Cerebellar nuclear complex (tissue), 1 donor: ENCODE results near the gene SLC37A2.

Experiments used
- DNase-seq, 2 experiments: peaks; one replicate each; lab custom pipeline; 2025; lab: John Stamatoyannopoulos, UW

SLC37A2 gene

DNA sequence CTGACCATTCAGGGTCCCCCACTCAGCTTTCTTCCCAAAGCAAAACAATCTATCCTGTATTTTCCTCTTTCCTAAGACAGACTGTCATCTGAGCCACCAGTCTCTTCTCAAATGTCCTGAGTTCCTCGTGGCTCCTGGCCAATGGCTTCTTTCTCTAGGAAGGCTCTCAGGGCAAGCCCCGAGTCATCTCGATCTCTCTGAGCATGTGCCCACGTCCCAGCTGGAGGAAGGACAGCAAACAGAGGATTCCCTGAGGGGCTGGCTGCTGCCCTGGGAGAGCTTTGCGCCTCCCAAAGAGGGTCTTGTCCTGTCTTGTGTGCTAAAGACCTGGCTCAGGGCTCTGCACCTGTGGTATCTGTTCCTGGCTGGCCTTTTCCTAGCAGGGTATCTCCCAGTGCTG lies 8.3 kb downstream of the SLC37A2 start:
- DNase-seq = no peak

- no peak for DNase-seq
Measured at GRCh38 chr11:125071846-125072217, 8.7 kb downstream of the SLC37A2 start.

GRCh38 chr11:125072218-125072960 lies 9.3 kb downstream of the SLC37A2 start:
- DNase-seq = no peak

DNA sequence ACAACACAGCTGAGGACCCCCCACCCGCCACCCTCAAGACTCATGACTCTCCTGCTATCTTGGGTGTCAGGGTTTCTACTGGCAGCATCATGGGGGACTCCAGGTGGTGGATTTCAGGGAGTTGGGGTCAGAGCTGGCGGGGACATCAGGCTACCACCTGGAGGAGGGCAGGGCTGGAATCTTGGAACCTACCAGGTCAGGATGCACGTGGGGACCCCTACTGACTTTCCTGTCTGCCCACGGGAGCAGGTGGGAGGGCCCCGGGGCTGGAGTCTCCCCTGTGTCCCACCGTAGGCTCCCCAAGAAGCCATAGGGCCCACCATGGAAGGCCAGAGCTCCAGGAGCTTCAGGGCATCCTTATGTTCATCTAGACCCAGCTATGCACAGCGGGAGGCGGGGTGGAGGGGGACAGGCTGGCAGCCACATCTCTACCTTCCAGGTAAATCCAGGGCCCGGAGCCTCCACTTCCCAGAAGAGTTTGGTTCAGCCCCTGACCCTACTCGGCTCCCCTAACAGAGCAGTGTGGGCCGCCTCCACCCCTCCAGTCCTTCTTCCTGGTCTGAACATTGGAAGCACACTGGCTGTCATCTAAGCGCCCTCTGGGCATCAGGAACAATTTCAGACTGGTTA lies 10.0 kb downstream of the SLC37A2 start:
- DNase-seq = no peak

DNA sequence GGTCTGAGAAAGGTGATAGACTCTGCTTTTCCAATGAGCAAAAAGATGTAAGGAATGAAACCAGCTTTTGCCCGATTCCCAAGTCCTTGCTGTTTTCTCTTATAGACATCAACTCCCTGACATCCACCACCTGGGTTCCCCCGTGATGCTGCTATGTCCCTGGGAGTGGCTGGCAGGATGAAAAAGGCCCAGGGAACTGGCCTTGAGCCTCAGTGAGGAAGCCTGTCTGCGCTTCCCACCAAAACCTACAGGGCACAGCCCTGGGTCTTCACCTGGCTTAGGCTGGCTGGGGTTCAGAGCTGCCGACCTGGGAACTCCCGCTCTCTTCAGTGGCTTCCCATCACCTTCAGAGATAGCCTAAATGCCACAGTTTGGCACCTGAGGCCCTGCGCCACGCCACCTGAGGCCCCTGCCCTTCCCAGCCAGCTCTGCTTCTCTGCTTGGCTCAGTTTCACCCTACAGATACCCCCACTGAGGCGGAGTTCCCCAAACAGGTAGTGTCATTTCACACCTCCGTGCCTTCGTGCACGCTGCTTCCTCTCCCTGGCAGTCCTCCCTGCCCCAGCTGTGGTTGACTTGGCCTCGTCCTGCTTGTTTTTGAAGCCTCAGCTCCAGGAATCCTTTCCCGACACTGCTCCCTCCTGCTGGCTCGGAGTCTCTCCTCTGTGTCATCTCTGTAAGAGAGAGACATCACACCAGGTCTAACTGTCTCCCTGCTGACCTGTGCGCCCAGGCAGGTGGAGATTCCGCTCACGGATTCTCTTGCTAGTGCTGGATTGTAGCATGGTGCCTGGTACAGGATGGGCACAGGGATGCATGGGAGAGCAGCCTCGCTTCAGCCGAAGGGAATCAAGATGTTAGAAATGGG lies 10.7 kb downstream of the SLC37A2 start:
- DNase-seq = no peak

DNA sequence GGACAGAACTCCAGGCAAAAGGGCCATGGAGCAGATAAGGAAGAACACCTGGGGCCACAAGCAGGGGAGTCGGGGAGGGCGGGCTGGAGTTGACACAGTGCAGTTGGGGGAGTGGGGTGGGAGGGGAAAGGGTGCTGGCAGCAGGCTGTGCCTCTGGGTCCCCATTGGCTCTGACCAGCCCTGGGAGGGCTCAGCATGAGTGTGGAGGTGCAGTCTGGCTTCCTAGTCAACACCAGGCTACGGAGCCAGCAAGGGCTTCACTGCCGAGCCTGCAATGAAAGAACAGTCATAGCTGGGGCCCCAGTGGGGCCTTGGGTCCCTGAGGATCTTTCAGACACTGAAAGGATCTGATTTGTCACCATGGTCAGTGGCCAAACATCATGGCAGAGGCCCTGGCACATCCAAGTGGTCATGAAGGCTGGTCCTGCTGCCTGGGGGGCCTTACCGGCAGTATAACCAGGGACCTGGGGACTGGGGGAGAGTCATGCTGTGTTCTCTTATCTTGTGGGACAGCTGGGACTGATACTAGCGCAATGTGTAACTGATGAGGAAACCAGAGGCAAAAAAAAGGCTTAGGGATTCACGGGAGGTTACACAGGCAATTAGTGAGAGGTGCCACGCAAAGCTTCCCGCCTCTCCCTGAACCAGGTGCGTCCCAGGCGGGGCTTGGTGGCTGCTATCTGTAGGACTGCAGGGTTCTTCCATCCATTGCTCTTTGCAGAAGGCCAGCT lies 11.6 kb downstream of the SLC37A2 start:
- no peak for DNase-seq

- no peak for DNase-seq
Measured at GRCh38 chr11:125075242-125075625, 12.1 kb downstream of the SLC37A2 start.

DNA sequence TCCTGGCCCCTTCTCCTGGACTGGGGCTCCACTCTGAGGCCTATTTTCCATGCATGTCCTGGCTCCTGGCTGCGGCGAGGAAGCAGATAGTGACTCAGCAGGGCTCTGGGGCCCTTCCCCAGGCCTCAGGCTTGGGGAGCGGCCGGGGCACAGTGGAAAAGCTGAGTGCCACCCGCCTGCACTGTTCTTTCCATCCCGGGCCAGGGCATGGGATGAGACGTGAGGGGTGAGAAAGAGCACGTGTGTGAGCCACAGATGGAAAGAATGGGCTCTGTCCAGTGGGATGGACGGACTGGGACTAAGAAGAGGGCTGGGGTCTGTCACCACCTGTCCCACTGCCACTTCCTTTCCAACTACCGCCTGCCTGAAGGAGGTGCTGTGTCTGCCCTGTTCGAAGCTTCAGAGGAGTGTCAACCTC lies 12.8 kb downstream of the SLC37A2 start:
- no peak for DNase-seq

DNA sequence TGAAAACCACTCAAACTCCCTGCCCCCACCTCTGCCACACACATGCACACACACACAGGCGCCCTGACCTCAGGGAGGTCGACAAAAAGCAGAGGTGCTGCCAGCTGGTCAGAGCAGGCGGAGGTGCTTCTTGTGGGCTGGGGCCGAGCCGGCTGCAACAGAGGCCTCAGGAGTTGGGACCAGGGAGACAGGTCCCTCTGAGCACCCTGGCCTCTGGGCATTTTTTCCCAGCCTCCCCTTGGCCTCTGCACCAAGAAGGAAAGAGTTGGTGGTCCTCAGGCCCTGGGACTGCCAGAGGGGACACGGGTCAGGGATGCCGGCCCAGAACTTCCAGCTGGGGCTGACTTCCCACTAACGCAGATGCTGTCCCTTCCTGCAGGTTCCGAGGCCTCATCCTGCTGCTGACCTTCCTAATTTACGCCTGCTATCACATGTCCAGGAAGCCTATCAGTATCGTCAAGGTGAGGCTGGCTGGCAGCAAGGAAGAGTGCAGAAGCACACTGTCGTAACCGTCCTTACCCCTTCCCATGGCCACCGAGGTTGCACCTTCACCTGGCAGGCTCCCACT lies 13.4 kb downstream of the SLC37A2 start:
- DNase-seq = no peak

DNA sequence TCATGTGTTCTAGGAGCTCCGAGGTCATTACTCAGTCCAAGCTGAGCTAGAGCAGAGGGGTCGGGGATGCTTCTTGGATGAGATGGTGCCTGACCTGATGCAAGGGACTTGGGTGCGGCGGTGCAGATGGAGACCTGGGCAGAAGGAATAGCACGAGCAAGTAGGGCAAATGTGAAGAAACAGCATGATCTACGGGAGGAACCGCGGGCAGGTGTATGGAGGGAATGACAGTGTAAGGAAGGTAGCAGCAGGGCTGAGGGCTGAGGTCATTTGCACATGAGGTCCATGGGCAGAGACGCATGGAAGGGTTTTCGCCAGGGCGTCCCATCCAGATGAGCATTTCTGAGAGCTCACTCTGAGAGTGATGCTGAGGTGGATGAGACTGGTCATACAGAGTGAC lies 14.9 kb downstream of the SLC37A2 start:
- no peak for DNase-seq

- DNase-seq = no peak
Measured at GRCh38 chr11:125078516-125079140, 15.5 kb downstream of the SLC37A2 start.

- DNase-seq = no peak
Measured at GRCh38 chr11:125079151-125079877, 16.2 kb downstream of the SLC37A2 start.

DNA sequence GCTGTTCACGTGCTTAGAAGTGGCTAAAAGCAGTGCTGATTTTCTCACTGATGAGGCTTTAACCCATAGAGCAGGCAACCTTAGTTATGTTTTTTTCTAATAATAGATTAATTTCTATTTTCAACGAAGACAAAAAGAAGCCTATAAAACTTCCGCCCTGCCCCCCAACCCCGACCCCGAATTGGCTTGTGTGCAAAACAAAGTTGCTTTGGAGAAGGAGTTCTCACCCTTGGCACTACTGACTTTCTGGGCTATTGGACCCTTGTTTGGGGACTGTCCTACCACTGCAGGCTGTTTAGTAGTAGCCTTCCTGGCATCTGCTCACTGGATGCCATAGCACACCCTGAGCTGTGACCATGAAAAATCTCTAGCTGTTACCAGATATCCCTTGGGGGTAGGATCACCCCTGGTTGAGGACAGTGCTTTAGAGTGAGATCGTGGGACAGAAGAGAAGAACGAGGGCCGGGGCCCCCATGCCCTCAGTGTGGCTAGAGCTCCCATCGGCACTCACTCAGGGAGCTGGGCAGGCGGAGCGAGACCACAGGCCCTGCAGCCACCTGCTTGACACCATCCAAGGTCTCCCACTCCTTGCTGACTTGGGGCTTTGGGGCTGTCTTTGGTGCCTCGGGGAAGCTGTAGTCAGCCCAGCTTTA lies 16.9 kb downstream of the SLC37A2 start:
- DNase-seq = no peak

DNA sequence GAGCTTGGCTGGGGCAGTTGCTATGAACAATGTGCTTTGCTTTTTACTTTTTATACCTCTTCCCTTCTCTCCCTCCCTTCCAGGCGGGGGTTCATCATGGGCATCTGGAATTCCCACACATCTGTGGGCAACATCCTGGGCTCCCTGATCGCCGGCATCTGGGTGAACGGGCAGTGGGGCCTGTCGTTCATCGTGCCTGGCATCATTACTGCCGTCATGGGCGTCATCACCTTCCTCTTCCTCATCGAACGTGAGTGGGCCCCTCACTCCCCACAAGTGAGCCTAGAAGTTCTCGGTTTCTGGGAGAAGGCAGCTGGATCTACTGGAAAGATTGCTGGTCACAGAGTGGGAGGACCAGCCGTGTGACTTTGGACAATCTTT lies 17.4 kb downstream of the SLC37A2 start:
- no peak for DNase-seq

- no peak for DNase-seq
Measured at GRCh38 chr11:125081098-125081798, 18.1 kb downstream of the SLC37A2 start.

DNA sequence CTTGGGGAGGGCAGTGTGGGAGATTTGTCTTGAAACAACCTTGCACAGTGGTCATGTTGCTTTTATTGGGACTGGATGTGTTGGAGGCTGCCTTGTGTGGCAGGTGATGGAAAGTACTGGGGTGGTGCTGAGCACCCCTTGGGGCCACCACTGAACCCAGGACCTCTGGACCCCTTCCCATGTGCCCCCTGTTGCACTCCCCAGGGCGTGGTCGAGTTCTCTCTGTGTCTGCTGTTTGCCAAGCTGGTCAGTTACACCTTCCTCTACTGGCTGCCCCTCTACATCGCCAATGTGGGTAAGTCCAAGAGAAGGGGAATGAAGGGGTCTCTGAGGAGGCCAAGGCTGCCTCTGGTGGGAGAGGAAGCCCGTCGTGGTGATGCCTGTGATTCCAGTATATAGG lies 18.9 kb downstream of the SLC37A2 start:
- DNase-seq = no peak

DNA sequence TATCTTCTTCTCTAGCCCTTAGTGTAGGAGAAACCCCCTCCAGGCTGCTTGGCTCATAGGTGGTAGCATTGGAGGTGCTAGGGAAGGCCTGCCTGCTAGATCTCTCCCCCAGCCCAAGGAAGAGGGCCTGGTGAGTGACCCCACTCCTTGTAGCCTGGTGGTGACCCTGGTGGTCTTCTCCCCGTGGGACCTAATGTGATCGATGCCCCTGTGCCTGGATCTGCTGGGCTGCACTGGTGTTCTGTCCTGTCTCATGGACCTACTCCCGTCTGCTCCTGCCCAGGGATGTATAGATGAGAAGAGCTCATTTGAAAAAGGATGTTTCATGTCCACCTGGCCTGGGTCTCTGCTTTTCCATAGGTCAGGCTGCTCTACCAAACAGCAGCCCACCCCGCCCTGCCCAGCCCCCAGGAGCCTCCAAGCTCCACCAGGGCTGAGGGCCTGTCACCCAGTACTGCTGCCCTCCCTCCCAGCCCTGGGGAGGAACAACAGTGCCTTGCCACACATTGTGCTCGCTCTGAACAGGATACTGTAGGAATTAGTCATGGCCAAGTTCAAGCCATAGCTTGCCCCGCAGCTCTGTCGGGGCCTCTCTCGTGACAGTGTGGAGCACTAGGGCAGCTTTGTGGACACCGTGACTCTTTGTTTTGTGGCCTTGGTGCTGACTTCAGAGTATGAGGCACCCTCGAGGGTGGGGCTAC lies 19.7 kb downstream of the SLC37A2 start:
- no peak for DNase-seq

DNA sequence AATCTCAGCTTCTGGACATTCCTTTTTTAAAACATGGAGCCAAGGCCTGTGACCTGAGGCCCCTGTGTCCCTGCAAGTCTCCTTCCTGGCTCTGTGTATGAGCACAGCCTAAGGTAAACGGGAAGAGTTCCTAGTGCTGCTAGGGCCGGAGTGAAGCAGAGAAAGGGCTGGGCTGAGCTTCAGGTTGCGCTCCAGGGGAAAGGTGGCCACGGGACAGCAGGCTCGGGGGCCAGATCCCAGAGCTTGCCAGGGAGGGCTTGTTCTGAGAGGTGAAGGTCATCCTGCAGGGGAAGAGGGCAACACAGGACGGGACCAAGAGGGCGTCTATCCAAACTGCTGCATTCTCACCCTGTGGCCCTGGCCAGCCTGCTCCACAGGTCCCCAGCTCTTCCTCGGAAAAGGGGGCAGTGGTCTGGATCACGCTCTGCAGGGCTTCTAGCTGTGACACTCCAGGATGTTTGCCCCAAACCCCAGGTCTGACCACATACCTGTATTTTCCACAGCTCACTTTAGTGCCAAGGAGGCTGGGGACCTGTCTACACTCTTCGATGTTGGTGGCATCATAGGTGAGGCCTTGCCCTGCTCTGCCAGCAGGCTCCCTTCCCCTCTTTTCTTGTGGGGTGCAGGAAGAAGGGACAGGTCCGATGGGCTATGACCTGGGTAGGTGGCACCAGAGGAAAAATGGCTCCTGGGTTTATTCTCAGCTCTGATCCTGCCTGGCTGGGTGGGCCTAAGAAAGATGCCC lies 20.4 kb downstream of the SLC37A2 start:
- no peak for DNase-seq
